ENCODE data around the gene TPD52L3.

Gene TPD52L3

DNA sequence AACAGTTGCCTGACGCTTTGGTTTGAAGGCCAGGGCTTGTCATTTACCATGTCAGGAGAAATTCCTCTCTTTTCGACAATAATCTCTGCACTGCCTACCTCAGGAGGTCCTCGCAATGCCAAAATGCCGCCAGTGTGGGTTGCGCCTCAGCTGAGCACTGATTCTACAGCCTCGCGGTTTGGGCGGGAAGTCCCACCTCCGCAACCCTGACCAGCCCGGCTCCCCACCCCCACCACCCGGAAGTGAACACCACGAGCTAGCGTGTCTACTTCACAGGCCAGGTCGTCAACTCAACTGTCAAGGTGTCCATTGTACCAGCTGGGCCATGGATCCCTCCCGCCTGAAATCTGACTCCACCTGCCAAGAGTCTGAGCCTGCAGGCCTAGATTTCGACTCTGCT lies at the start of gene TPD52L3:
TPD52L3 (plus strand) TSS at position 273 of the 400 bp plus-strand sequence. CDS start 221 bp downstream, outside the sequence.
- in situ Hi-C loops (cut with MboI; ENCODE audit: low sequenced_read_pairs): no loop called here

DNA sequence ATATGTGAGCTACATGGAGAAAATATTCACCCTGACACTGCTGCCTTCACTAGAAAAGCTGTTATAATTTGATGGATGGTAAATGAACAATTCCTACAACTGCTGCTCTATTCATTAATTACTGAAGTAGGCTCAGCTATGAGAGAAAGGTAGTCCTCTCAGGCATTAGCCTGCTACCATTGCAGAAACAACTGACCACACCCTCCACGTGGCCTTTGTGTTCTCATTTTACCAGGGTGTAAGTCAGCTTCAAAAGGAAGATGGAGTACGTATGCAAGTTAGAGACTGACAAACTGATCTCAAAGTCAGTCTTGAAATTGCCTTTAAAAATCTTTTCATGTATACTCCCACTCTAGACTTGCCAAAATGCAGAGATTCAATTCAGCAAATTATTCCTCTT lies 26.3 kb upstream of the TPD52L3 start:
- in situ Hi-C loops (cut with MboI; ENCODE audit: low sequenced_read_pairs): no loop called here

DNA sequence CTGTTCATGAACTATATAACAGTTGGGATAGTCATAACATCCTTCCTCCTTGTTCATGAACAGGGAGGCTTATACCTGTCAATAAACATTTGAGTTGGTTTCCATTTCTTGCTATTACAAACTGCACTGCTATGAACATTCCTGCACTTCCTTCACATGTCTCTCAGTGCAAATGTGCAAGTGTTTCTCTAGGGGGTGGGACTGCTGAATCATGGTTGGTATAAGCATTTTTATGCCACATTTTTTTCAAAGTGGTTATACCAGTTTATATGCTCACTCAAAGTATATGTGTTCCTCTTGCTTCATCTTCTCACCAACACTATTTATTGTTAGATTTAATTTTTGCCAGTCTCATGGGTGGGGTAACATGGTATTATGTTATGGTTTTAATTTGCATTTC lies 25.8 kb upstream of the TPD52L3 start:
- in situ Hi-C loops (cut with MboI; ENCODE audit: low sequenced_read_pairs): no loop called here

DNA sequence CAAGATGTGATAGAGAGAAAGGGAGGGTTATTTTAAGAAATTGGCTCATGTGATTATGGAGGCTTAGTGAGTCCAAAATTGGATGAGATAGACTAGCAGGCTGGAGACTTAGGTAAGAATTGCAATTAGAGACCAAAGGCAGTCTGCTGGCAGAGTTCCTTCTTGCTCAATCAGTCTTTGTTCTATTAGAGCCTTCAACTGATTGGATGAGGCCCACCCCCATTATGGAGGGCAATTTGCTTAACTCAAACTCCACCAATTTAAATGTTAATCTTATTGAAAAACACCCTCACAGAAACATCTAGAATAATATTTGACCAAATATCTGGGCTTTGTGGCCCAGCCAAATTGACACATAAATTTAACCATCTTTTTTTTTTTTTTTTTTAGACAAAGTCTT lies 23.9 kb upstream of the TPD52L3 start:
- in situ Hi-C loops (cut with MboI; ENCODE audit: low sequenced_read_pairs): no loop called here

DNA sequence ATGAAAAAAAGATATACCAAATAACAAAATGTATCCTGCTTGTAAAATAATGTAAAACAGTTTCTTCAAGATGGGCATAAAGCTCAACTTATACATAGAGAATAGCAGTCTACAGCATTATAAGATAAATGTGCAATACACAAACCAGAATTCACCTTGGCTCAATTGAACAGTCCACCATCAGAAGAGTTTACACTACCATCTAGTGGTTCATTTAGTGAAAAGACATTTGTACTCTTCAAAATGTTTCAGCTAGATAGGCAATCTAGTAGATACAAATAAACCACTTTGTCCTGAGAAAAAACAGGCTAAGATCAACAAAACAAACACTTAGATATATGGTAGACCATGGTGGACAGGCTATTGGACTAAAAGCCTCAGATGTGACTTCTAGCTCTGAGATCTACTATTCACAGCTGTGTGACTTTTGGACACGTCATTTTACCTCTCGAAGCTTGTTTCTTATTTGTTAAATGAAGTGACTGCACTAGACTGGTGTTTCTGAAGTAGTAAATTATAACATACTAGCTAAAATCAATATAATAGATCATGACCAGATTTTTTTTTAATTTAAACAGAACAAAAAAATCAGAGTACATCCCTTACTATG lies 22.1 kb upstream of the TPD52L3 start:
- in situ Hi-C loops (cut with MboI; ENCODE audit: low sequenced_read_pairs): no loop called here

DNA sequence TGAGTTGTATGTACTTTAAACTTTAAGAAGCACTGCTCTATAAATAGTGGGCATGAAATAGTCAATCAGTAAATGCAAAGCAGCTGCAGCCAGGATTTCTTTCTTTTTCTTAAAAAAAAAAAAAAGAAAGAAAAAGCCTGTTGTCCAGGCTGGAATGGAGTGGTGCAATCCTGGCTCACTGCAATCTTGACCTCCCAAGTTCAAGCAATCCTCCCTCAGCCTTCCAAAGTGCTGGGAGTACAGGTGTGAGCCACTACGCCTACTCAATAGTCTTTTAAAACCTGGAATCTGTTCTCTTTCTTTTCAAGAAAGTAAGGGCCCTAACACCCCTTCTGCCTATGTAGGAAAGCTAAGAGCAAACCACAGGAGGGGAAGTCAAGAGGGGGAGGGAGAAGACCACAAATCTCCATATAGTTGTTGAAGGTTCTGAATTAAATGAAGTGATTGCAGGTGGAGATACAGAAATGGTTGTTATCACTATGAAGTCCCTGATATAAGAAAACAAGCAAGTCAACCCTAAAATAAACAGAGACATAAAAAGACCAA lies 20.6 kb upstream of the TPD52L3 start:
- in situ Hi-C loops (cut with MboI; ENCODE audit: low sequenced_read_pairs): no loop called here

DNA sequence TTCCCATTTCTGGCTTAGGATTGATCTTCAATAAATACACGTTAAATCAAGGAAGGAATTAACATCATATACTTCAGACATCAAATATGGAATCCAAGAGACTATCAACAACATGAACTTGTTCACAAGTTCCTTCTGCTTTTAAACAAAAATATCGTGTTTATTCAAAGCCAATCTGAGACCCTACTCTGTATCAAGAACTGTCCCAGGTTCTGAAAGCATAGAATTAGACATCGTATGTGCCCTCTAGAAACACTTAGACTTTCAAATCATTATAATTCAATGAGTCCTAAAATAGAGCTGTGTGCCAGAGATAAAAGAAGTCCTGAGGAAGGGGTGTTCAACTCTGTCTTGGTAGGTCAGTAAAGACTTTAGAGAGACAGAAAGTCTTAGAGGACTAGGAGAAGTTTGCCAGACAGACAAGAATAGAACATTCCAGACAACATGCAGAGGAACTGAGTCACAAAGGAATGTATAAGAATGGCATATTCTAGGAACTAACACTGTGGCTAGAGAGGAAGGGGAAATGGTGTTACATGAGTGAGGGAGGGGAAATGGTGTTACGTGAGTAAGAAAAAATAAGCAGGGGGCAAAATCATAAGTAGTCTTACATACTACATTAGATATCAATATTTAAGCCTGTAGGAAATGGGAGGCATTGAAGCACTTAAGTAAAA lies 2.9 kb downstream of the TPD52L3 start:
- in situ Hi-C loops (cut with MboI; ENCODE audit: low sequenced_read_pairs): no loop called here

DNA sequence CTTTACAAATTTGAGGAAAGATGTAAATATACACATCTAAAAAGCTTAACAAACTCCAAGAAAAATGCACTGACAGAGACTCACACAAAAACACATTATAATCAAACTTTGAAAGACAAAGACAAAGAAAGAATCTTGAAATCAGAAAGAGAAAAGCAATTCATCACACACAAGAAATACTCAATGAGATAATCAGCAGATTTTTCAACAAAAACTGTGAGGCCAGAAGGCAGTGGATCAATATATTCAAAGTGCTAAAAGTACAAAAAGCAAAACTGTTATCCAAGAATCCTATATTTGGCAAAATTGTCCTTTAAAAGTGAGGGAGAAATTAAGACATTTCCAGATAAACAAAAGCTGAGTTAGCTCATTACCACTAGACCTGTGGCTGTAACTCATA lies 6.1 kb downstream of the TPD52L3 start:
- in situ Hi-C loops (cut with MboI; ENCODE audit: low sequenced_read_pairs): no loop called here

DNA sequence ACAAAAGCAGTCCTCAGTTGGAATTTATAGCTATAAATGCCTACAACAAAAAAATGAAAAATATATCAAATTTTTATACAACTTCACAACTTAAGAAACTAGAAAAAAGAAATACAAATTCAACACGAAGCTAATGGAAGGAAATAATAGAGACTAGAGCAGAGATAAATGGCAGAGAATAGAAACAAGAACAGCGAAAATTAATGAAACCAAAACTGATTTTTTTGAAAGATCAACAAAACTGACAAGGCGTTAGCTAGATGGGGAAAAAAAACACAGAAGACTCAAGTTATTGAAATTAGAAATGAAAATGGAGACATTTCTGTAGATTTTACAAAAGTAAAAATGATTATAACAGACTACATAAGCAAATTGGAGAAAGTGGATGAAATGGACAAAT lies 20.6 kb downstream of the TPD52L3 start:
- in situ Hi-C loops (cut with MboI; ENCODE audit: low sequenced_read_pairs): no loop called here

DNA sequence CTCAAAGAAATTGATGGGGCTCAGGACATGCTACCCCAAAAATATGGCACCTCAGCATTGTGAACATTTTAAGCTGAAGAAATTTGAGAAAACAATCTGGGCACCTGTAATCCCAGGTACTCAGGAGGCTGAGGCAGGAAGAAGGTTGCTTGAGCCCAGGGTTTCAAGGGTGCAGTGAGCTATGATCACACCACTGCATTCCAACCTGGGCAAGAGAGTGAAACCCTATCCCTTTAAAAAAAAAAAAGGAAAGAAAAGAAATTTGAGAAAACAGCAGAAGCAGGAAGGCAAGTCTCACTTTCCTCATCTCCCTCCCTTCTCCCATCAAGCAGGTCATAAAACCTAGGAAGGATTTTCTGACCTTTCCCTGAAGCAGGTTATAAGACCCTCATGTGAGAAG lies 23.6 kb downstream of the TPD52L3 start:
- in situ Hi-C loops (cut with MboI; ENCODE audit: low sequenced_read_pairs): loop anchor here (10.0 kb wide), 1 partner anchor 223 kb away; no protein-coding TSS in a partner anchor

DNA sequence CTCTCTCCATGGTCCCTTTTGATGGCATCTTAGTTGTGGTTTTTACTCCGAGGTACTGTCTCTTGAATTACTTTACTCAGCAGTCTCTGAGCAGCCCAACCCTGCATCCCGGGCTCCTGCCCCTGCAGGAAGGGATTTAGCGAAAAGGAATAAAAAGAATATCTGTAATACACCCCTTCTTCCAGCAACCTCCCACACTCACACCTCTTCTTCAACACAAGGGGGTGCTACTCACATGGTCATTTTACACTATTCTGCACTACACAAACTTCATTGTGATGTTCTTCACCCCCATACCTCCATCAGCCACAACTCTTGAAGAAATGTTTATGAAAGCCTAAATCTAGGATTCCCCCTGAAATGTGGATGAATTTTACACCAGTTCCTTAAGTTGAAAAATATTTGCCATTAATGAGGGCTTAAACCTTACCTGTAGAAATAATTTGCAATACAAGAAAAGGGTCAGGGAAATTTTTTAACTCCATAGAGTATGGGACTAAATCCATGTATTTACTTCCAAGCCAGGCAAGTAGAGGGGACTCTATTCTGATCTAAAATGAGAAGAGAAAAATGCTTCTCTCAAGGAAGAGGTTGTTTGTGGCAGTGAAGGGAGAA lies 26.0 kb downstream of the TPD52L3 start:
- in situ Hi-C loops (cut with MboI; ENCODE audit: low sequenced_read_pairs): loop anchor here (10.0 kb wide), 1 partner anchor 221 kb away; no protein-coding TSS in a partner anchor

DNA sequence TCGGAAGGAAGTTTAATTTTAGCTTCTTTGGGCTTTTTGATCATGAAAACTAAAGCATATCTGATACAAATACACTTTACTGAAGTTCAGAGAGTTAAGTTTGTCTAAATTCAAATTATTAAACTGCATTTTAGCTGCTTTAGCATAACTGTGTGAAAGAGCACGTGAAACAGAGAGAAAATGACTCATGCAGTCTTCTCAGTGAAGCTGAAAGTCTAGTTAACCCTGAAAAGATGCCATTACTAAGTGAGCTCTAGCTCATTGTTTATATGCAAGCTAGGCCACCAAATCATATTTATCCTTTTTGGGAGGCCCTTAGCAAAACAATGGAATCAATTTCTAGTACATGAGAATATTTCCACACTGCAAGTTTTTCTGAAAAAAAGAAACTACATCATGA lies 27.6 kb downstream of the TPD52L3 start:
- in situ Hi-C loops (cut with MboI; ENCODE audit: low sequenced_read_pairs): loop anchor here (10.0 kb wide), 1 partner anchor 219 kb away; no protein-coding TSS in a partner anchor

DNA sequence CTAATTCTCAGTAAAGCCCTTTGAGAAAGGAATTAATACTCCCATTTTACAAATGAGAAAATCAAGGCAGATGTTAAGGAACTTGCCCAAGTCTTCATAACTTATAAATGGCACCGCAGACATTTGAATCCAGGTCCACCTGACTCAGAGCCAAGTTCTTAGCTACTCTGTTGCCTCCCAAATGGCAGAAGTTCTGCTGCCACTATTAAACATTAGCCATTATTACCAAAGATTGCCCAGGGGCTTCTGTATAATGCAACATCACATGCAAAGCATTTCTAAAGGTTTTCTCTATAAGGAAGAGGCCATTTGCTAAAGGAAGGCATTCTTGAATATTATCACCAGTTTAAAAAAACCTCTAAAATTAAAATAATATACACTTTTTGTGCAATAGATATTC lies 28.3 kb downstream of the TPD52L3 start:
- in situ Hi-C loops (cut with MboI; ENCODE audit: low sequenced_read_pairs): loop anchor here (10.0 kb wide), 1 partner anchor 218 kb away; no protein-coding TSS in a partner anchor

DNA sequence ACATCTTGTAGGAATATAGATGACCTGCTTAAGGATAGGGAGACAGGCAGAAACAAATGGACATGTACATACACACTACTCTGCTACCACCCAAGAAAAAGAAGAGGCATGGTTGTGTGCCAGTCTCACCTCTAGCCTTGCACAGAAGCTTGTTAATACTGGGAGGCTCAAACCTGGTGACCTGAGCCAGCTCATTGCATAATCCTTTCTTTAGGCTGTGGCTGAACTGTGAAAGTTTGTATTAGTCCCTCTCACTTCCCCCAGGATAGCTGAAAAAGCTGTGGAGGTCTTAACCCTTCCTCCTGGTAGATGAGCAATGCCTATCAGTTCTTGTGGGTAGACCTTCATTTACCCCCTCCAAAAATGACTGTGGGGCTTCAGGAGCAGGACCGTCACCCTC lies 28.7 kb downstream of the TPD52L3 start:
- in situ Hi-C loops (cut with MboI; ENCODE audit: low sequenced_read_pairs): loop anchor here (10.0 kb wide), 1 partner anchor 218 kb away; no protein-coding TSS in a partner anchor

DNA sequence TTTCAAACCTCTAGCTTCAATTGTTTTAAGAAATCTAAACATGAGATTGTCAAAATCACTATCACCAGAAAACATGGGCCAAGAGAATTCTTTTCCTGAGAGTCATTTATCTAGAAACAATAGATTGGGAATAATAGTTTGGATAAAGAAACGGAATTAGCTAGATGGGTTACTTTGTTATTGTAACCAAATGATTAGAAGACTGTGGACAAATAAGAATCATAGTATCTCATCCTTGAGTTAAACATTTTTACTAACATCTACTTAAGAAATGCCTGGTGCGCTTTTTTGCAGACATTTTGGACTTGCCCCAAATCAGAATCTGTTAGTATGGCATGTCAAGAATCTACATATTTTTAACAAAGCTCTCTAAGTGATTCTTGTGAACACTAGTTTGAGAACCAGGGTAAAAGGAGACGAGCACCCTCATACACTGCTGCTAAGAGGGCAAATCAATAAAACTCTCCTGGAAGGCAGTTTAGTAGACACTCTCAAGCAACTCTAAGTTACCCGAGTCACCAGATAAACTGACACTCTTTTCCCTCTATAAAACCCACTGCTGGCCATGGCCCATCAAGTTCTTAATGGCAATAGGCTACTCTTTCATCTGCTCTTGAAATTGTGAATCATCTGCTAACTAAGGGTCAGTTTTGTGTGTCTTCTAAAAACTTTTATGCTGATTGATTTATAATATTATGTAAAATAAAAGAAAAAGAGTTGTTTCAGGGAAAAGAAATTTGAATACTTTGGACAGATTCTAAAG lies 39.1 kb downstream of the TPD52L3 start:
- in situ Hi-C loops (cut with MboI; ENCODE audit: low sequenced_read_pairs): no loop called here

DNA sequence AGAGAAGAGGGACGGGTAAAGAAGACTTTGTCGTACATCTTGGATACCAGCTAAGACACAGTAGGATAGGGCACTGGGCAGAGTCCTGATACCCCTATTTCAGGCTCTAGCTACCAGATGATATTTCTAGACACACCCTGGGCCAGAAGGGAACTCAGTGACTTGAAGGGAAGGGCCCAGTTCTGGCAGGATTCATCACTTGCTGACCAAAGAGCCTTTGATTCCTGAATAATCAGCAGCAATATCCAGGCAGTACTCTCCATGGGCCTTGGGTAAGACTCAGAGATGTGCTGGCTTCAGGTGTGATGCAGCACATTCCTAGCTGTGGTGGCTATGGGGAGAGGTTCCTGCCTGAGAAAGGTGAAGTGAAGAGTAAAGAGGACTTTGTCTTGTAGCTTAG lies 40.7 kb downstream of the TPD52L3 start:
- in situ Hi-C loops (cut with MboI; ENCODE audit: low sequenced_read_pairs): no loop called here
